SK-N-SH treated with all-trans-retinoic acid at 6 μM for 48 hours (cell line): Measurements from ENCODE around the gene TRIM21.

ENCODE experiments used
- ARNTL ChIP-seq: fragments of 450-650 bp; formaldehyde crosslinking; IDR thresholded peaks from 2 replicates; pipeline ENCODE4 v1.5.0; 2020; ENCODE audit warnings: low read depth, mild to moderate bottlenecking, moderate library complexity, borderline replicate concordance
- CSDC2 ChIP-seq: fragments of 250-450 bp; sonication (Bioruptor Pico); IDR thresholded peaks from 2 replicates; pipeline ENCODE4 v1.5.0; 2020; ENCODE audit warnings: mild to moderate bottlenecking, moderate library complexity
- ESRRG ChIP-seq: fragments of 250-450 bp; sonication (Bioruptor Pico); IDR thresholded peaks from 2 replicates; pipeline ENCODE4 v1.6.1; 2021; ENCODE audit warnings: mild to moderate bottlenecking
- OSR1 ChIP-seq: fragments of 250-450 bp; sonication (Bioruptor Pico); IDR thresholded peaks from 2 replicates; pipeline ENCODE4 v1.8.0; 2022; ENCODE audit warnings: moderate library complexity, mild to moderate bottlenecking, inconsistent platforms
- POU6F1 ChIP-seq: fragments of 250-450 bp; sonication (Bioruptor Pico); IDR thresholded peaks from 2 replicates; pipeline ENCODE4 v1.8.0; 2021; ENCODE audit warnings: low read depth, mild to moderate bottlenecking, moderate library complexity, borderline replicate concordance
- PPARA ChIP-seq: fragments of 250-450 bp; sonication (Bioruptor Pico); IDR thresholded peaks from 2 replicates; pipeline ENCODE4 v1.5.0; 2020; ENCODE audit warnings: mild to moderate bottlenecking, borderline replicate concordance
- RARB ChIP-seq: fragments of 250-450 bp; sonication (Bioruptor Pico); IDR thresholded peaks from 2 replicates; pipeline ENCODE4 v1.8.0; 2021; ENCODE audit warnings: mild to moderate bottlenecking, moderate library complexity
- SNAI2 ChIP-seq: fragments of 250-450 bp; sonication (Bioruptor Pico); IDR thresholded peaks from 2 replicates; pipeline ENCODE4 v1.5.0; 2020; ENCODE audit warnings: mild to moderate bottlenecking, moderate library complexity
- TOX ChIP-seq: fragments of 250-450 bp; sonication (Bioruptor Pico); IDR thresholded peaks from 2 replicates; pipeline ENCODE4 v1.8.0; 2021; ENCODE audit warnings: mild to moderate bottlenecking, moderate library complexity, borderline replicate concordance
- ZNF565 ChIP-seq: fragments of 450-650 bp; formaldehyde crosslinking; conservative IDR thresholded peaks from 2 replicates; pipeline ENCODE4 v1.5.0; 2020; ENCODE audit warnings: low read depth, mild to moderate bottlenecking, moderate library complexity
- ZNF70 ChIP-seq: fragments of 450-650 bp; formaldehyde crosslinking; IDR thresholded peaks from 2 replicates; pipeline ENCODE4 v1.5.0; 2020; ENCODE audit warnings: mild to moderate bottlenecking, moderate library complexity
- TF ChIP-seq, protein P1 (sequence below): fragments of 250-450 bp; sonication (Bioruptor Pico); IDR thresholded peaks from 2 replicates; pipeline ENCODE4 v1.8.0; 2020; ENCODE audit warnings: mild to moderate bottlenecking, moderate library complexity, borderline replicate concordance
- TF ChIP-seq, protein P2 (sequence below): fragments of 250-450 bp; sonication (Bioruptor Pico); IDR thresholded peaks from 2 replicates; pipeline ENCODE4 v1.5.1; 2020; ENCODE audit warnings: low read depth, mild to moderate bottlenecking, moderate library complexity
- TF ChIP-seq, protein P3 (sequence below): fragments of 250-450 bp; sonication (Bioruptor Pico); IDR thresholded peaks from 2 replicates; pipeline ENCODE4 v1.5.0; 2020; ENCODE audit warnings: mild to moderate bottlenecking, moderate library complexity

DNA sequence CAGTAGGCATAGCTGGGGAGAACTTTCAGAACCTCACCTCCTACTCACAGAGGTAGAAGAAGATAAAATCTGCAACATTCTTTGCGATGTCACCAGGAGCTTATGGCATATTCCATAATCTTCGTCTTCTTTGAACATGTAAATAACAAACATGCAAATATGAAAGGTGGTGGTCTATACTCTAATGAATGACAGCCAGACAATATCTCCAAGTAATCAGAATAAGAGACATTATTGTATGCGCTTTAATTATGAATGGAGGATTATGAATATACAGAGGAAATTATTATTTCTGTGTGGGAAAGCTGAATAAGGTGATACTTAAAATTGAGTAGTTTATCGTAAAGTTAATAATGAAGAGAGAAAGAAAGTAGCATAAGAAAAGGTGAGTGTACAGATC, 25.2 kb downstream of the TRIM21 start, which contains the start of gene OR52B4:
- TF ChIP-seq, protein P1, sequence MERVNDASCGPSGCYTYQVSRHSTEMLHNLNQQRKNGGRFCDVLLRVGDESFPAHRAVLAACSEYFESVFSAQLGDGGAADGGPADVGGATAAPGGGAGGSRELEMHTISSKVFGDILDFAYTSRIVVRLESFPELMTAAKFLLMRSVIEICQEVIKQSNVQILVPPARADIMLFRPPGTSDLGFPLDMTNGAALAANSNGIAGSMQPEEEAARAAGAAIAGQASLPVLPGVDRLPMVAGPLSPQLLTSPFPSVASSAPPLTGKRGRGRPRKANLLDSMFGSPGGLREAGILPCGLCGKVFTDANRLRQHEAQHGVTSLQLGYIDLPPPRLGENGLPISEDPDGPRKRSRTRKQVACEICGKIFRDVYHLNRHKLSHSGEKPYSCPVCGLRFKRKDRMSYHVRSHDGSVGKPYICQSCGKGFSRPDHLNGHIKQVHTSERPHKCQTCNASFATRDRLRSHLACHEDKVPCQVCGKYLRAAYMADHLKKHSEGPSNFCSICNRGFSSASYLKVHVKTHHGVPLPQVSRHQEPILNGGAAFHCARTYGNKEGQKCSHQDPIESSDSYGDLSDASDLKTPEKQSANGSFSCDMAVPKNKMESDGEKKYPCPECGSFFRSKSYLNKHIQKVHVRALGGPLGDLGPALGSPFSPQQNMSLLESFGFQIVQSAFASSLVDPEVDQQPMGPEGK (CRISPR knock-in tag) = no peak
- TF ChIP-seq, protein P2, sequence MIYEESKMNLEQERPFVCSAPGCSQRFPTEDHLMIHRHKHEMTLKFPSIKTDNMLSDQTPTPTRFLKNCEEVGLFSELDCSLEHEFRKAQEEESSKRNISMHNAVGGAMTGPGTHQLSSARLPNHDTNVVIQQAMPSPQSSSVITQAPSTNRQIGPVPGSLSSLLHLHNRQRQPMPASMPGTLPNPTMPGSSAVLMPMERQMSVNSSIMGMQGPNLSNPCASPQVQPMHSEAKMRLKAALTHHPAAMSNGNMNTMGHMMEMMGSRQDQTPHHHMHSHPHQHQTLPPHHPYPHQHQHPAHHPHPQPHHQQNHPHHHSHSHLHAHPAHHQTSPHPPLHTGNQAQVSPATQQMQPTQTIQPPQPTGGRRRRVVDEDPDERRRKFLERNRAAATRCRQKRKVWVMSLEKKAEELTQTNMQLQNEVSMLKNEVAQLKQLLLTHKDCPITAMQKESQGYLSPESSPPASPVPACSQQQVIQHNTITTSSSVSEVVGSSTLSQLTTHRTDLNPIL = no peak
- TF ChIP-seq PPARA (CRISPR knock-in tag) (no peak), POU6F1 (no peak), ZNF565 (no peak), CSDC2 (CRISPR knock-in tag) (no peak), RARB (CRISPR knock-in tag) (no peak), SNAI2 (no peak), ARNTL (no peak), ZNF70 (CRISPR knock-in tag) (no peak), OSR1 (CRISPR knock-in tag) (no peak), ESRRG (CRISPR knock-in tag) (no peak), TOX (CRISPR knock-in tag) (no peak)
- TF ChIP-seq, protein P3, sequence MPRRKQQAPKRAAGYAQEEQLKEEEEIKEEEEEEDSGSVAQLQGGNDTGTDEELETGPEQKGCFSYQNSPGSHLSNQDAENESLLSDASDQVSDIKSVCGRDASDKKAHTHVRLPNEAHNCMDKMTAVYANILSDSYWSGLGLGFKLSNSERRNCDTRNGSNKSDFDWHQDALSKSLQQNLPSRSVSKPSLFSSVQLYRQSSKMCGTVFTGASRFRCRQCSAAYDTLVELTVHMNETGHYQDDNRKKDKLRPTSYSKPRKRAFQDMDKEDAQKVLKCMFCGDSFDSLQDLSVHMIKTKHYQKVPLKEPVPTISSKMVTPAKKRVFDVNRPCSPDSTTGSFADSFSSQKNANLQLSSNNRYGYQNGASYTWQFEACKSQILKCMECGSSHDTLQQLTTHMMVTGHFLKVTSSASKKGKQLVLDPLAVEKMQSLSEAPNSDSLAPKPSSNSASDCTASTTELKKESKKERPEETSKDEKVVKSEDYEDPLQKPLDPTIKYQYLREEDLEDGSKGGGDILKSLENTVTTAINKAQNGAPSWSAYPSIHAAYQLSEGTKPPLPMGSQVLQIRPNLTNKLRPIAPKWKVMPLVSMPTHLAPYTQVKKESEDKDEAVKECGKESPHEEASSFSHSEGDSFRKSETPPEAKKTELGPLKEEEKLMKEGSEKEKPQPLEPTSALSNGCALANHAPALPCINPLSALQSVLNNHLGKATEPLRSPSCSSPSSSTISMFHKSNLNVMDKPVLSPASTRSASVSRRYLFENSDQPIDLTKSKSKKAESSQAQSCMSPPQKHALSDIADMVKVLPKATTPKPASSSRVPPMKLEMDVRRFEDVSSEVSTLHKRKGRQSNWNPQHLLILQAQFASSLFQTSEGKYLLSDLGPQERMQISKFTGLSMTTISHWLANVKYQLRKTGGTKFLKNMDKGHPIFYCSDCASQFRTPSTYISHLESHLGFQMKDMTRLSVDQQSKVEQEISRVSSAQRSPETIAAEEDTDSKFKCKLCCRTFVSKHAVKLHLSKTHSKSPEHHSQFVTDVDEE (CRISPR knock-in tag) = no peak
